PC-3 (cell line): ENCODE data around the gene UBE2E1. TPM values are rescaled to one million over a fixed set of nuclear protein-coding genes. Genes with fewer than 3 reads are reported as not detected.
"Not testable (repeated sequence)": the region's sequence is repeated elsewhere in the genome, so short reads cannot be mapped to it uniquely, and the experiment has no call there.

ENCODE experiments used
- ATAC-seq: fragments of 200-7000 bp; cut with Tn5 transposase; 2 replicates; pipeline ENCODE4 v1.9.1; 2020; ENCODE audit warnings: mild to moderate bottlenecking, moderate library complexity
- BruUV-seq: library from RNA; stranded (reverse); fragments of 400-500 nt; replicated peaks from 2 replicates; lab custom pipeline; 2021; lab: Mats Ljungman, UMichigan
- CTCF ChIA-PET: fragments of 300-600 bp; sonication (Branson Sonifier 250); formaldehyde crosslinking; loops from one replicate; lab custom pipeline; 2022; ENCODE audit warnings: antibody characterized with exemption; lab: Charles Lee
- POLR2A ChIA-PET: fragments of 300-600 bp; sonication (Branson Sonifier 250); formaldehyde crosslinking; loops from one replicate; lab custom pipeline; 2022; ENCODE audit warnings: antibody characterized with exemption; ENCODE audit not compliant: unreplicated experiment; lab: Charles Lee
- DNase-seq: peaks from one replicate; pipeline ENCODE4 v3.0.0-alpha.2; 2015
- H2AFZ ChIP-seq: fragments of 300-600 bp; sonication (generic); 2 replicates; pipeline ENCODE4 v1.6.0; 2016; ENCODE audit warnings: antibody characterized with exemption, low read length
- H3F3A ChIP-seq: fragments of 300-600 bp; sonication (generic); one replicate; pipeline ENCODE4 v1.6.0; 2017; ENCODE audit warnings: antibody characterized with exemption, low read length, control low read depth, mild to moderate bottlenecking; ENCODE audit not compliant: unreplicated experiment
- H3K27ac ChIP-seq: fragments of 300-600 bp; sonication (generic); 2 replicates; pipeline ENCODE4 v1.5.1; 2016; ENCODE audit warnings: mild to moderate bottlenecking, low read length
- H3K27me3 ChIP-seq: fragments of 300-600 bp; sonication (generic); 2 replicates; pipeline ENCODE4 v1.6.1; 2016; ENCODE audit warnings: low read length, mixed read lengths
- H3K36me3 ChIP-seq: fragments of 300-600 bp; sonication (generic); 2 replicates; pipeline ENCODE4 v1.6.1; 2016; ENCODE audit warnings: low read depth, mixed run types, low read length, mixed read lengths
- H3K4me1 ChIP-seq: fragments of 300-600 bp; sonication (generic); 2 replicates; pipeline ENCODE4 v1.5.1; 2016; ENCODE audit warnings: low read length; ENCODE audit not compliant: insufficient read depth
- H3K4me2 ChIP-seq: fragments of 300-600 bp; sonication (generic); 2 replicates; pipeline ENCODE4 v1.6.0; 2016; ENCODE audit warnings: low read length
- H3K4me3 ChIP-seq: fragments of 300-600 bp; sonication (generic); 2 replicates; pipeline ENCODE4 v1.5.1; 2016; ENCODE audit warnings: mild to moderate bottlenecking, low read length, mixed read lengths
- H3K79me2 ChIP-seq: fragments of 300-600 bp; sonication (generic); 2 replicates; pipeline ENCODE4 v1.6.1; 2017; ENCODE audit warnings: low read length, mixed read lengths
- H3K9ac ChIP-seq: fragments of 300-600 bp; sonication (generic); 2 replicates; pipeline ENCODE4 v1.6.0; 2016; ENCODE audit warnings: mild to moderate bottlenecking, low read length
- H3K9me2 ChIP-seq: fragments of 300-600 bp; sonication (generic); replicated peaks from 2 replicates; pipeline ENCODE4 v1.6.1; 2016; ENCODE audit warnings: mixed run types, low read length, mixed read lengths
- H3K9me3 ChIP-seq: fragments of 300-600 bp; sonication (generic); 2 replicates; pipeline ENCODE4 v1.6.1; 2016; ENCODE audit warnings: low read length, mixed read lengths
- H4K20me1 ChIP-seq: fragments of 300-600 bp; sonication (generic); 2 replicates; pipeline ENCODE4 v1.6.1; 2016; ENCODE audit warnings: low read length, mixed read lengths
- EZH2 ChIP-seq: fragments of 300-600 bp; sonication (generic); IDR thresholded peaks from one replicate; pipeline ENCODE4 v1.6.1; 2017; ENCODE audit warnings: antibody characterized with exemption, mild to moderate bottlenecking, low read length; ENCODE audit not compliant: unreplicated experiment
- EZH2phosphoT487 ChIP-seq: fragments of 300-600 bp; sonication (generic); IDR thresholded peaks from 2 replicates; pipeline ENCODE4 v1.6.1; 2018; ENCODE audit warnings: mild to moderate bottlenecking, antibody characterized with exemption, low read length, borderline replicate concordance
- intact Hi-C: fragments of 100-400 bp; cut with micrococcal nuclease; formaldehyde crosslinking; loops from 2 replicates; pipeline ENCODE4 v1.9.0; 2023
- total RNA-seq: library from RNA; depleted of rRNA; stranded (reverse); fragments of >200 nt; gene quantifications from 2 replicates; pipeline ENCODE4 v1.2.3, GENCODE V29; 2014
- TF ChIP-seq, protein P1 (sequence below): fragments of 300-600 bp; sonication (generic); conservative IDR thresholded peaks from 2 replicates; pipeline ENCODE4 v1.5.1; 2017; ENCODE audit warnings: antibody characterized with exemption, low read depth, mild to moderate bottlenecking, low read length

UBE2E1 gene
- total RNA-seq, 1 experiment from 2014 or later, result 117 TPM

- H3K4me3 ChIP-seq, result no peak overlapping the region
- H3K9ac ChIP-seq, result no peak overlapping the region
- H3K79me2 ChIP-seq, result peaks cover 75% of the 10 kb centered on the region
- no TSS peak for BruUV-seq
- peaks cover 27% of the 10 kb centered on the region for H3K4me1 ChIP-seq
- DNase-seq, result no peak
- TF ChIP-seq EZH2, result no peak
- H3K9me3 ChIP-seq, result no peaks in the 10 kb centered on the region
- no peaks in the 10 kb centered on the region for H3K9me2 ChIP-seq
- ChIA-PET POLR2A (no interaction called here), CTCF (interaction anchor here (2.3 kb wide), 1 partner anchor 9 kb away, joined by 5 read pairs; no protein-coding TSS in a partner anchor)
- H3K36me3 ChIP-seq, result peaks cover 5% of the 10 kb centered on the region; the same call in 1 of the 2 replicates
- no peak overlapping the region for H3K27ac ChIP-seq
- intact Hi-C loops, result no loop called here
- H3F3A ChIP-seq, result no peaks in the 10 kb centered on the region
- no peak overlapping the region for H2AFZ ChIP-seq
- H4K20me1 ChIP-seq, result peaks cover 38% of the 10 kb centered on the region
- H3K27me3 ChIP-seq, result no peaks in the 10 kb centered on the region
- no peak overlapping the region for H3K4me2 ChIP-seq
- ATAC-seq, result no peak
Observed at GRCh38 chr3:23879485-23879884, 73.7 kb downstream of the UBE2E1 start.

- H4K20me1 ChIP-seq, result peaks cover 32% of the 10 kb centered on the region
- H2AFZ ChIP-seq, result no peak overlapping the region
- ChIA-PET POLR2A (no interaction called here), CTCF (no interaction called here)
- intact Hi-C loops, result no loop called here
- no peaks in the 10 kb centered on the region for H3K9me3 ChIP-seq
- no peak overlapping the region for H3K4me3 ChIP-seq
- no peak overlapping the region for H3K27ac ChIP-seq
- H3K4me2 ChIP-seq, result no peak overlapping the region
- H3K79me2 ChIP-seq, result peaks cover 70% of the 10 kb centered on the region
- H3K9me2 ChIP-seq, result no peaks in the 10 kb centered on the region
- no peak overlapping the region for H3K9ac ChIP-seq
- H3F3A ChIP-seq, result no peaks in the 10 kb centered on the region
- TF ChIP-seq EZH2phosphoT487 (no peak), EZH2 (no peak)
- TF ChIP-seq, protein P1, sequence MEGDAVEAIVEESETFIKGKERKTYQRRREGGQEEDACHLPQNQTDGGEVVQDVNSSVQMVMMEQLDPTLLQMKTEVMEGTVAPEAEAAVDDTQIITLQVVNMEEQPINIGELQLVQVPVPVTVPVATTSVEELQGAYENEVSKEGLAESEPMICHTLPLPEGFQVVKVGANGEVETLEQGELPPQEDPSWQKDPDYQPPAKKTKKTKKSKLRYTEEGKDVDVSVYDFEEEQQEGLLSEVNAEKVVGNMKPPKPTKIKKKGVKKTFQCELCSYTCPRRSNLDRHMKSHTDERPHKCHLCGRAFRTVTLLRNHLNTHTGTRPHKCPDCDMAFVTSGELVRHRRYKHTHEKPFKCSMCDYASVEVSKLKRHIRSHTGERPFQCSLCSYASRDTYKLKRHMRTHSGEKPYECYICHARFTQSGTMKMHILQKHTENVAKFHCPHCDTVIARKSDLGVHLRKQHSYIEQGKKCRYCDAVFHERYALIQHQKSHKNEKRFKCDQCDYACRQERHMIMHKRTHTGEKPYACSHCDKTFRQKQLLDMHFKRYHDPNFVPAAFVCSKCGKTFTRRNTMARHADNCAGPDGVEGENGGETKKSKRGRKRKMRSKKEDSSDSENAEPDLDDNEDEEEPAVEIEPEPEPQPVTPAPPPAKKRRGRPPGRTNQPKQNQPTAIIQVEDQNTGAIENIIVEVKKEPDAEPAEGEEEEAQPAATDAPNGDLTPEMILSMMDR, result no peak
- H3K36me3 ChIP-seq, result peaks cover 5% of the 10 kb centered on the region; the same call in 1 of the 2 replicates
- H3K27me3 ChIP-seq, result no peaks in the 10 kb centered on the region
- H3K4me1 ChIP-seq, result peaks cover 24% of the 10 kb centered on the region
- ATAC-seq, result peak; percentile 62
- DNase-seq, result no peak
- no TSS peak for BruUV-seq
Observed at GRCh38 chr3:23880703-23881339, 75.1 kb downstream of the UBE2E1 start.

DNA sequence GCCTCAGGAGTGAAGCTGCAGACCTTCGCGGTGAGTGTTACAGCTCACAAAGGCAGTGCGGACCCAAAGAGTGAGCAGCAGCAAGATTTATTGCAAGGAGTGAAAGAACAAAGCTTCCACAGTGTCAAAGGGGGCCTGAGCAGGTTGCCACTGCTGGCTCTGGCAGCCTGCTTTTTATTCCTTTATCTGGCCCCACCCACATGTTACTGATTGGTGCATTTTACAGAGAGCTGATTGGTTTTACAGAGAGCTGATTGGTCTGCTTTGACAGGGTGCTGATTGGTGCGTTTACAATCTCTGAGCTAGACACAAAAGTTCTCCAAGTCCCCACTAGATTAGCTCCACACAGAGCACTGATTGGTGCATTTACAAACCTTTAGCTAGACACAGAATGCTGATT, 76.2 kb downstream of the UBE2E1 start:
- BruUV-seq, H3F3A ChIP-seq, ATAC-seq, H3K9me2 ChIP-seq, H3K36me3 ChIP-seq, H3K4me2 ChIP-seq, H2AFZ ChIP-seq, intact Hi-C loops, POLR2A ChIA-PET, DNase-seq, H3K27ac ChIP-seq, H3K4me3 ChIP-seq, CTCF ChIA-PET, H3K9me3 ChIP-seq, H3K27me3 ChIP-seq, H3K9ac ChIP-seq: not testable (repeated sequence)
- peaks cover 24% of the 10 kb centered on the region for H4K20me1 ChIP-seq
- H3K79me2 ChIP-seq, result peaks cover 68% of the 10 kb centered on the region
- peaks cover 18% of the 10 kb centered on the region for H3K4me1 ChIP-seq
